Right lobe of liver (tissue), 4 donors: ENCODE measurements around the gene DDX55.

Source experiments
- POLR2A ChIP-seq: fragments of 450-650 bp; IDR thresholded peaks from one replicate; pipeline ENCODE4 v1.6.1; 2017; ENCODE audit warnings: antibody characterized with exemption, mild to moderate bottlenecking
- TF ChIP-seq, protein P1 (sequence below), 4 donors: fragments of 200-600 bp in 3 of 4; fragments of 450-650 bp in 1 of 4; IDR thresholded peaks; one replicate each; pipeline versions ENCODE4 v1.5.1 to v1.8.0; 2016 to 2022; ENCODE audit warnings: antibody characterized with exemption in 4 of 4, mild to moderate bottlenecking in 2 of 4
- donor health status: DM: no; HTN: no; CAD: no.
- donor health status: DM: no; HTN: no; CAD: no.
- donor health status: DM: no; HTN: yes; CAD: no.

- TF ChIP-seq POLR2A, result no peak
- TF ChIP-seq, protein P1, sequence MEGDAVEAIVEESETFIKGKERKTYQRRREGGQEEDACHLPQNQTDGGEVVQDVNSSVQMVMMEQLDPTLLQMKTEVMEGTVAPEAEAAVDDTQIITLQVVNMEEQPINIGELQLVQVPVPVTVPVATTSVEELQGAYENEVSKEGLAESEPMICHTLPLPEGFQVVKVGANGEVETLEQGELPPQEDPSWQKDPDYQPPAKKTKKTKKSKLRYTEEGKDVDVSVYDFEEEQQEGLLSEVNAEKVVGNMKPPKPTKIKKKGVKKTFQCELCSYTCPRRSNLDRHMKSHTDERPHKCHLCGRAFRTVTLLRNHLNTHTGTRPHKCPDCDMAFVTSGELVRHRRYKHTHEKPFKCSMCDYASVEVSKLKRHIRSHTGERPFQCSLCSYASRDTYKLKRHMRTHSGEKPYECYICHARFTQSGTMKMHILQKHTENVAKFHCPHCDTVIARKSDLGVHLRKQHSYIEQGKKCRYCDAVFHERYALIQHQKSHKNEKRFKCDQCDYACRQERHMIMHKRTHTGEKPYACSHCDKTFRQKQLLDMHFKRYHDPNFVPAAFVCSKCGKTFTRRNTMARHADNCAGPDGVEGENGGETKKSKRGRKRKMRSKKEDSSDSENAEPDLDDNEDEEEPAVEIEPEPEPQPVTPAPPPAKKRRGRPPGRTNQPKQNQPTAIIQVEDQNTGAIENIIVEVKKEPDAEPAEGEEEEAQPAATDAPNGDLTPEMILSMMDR (IDR thresholded peaks at IDR 0.05), result no peak
Measured at GRCh38 chr12:123659996-123660727, 58.3 kb downstream of the DDX55 start.
